AG08396 (cell line): ENCODE data around the gene SYNJ1.
"Not testable (repeated sequence)": the region's sequence is repeated elsewhere in the genome, so short reads cannot be mapped to it uniquely, and the experiment has no call there.

ENCODE experiments used
- DNase-seq: peaks from one replicate; pipeline ENCODE4 v3.0.0; 2012; ENCODE audit warnings: low spot score, mixed read lengths

The SYNJ1 gene

DNA sequence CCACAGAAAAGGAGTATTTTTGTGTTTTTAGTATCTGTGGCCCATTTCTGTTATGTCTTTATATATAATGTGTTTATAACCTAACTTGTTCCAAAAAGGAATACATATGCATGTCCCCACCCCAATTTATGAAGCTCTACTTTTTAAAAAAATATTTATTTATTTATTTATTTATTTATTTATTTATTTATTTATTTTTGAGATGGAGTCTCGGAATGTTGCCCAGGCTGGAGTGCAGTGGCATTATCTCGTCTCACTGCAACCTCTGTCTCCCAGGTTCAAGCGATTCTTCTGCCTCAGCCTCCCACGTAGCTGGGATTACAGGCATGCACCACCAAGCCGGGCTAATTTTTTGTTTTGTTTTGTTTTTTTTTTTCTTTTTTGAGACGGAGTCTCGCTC is 32.3 kb downstream of the SYNJ1 start:
- DNase-seq = not testable (repeated sequence)

GRCh38 chr21:32693581-32693980 is 34.2 kb downstream of the SYNJ1 start:
- DNase-seq = no peak

DNA sequence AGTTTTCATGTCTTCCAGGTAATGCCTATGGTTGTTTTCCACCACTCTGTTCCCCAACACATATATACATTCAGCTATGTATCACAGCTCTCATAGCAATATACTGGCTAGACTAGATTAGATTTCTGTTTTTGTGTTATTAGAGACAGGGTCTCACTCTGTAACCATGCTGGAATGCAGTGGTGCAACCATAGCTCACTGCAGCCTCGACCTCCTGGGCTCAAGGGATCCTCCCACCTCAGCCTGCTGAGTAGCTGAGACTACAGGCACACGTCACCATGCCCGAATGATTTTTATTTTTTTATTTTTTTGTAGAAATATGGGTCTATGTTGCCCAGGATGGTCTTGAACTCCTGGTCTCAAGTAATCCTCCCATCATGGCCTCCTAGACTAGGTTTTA is 37.7 kb downstream of the SYNJ1 start:
- no peak for DNase-seq

DNA sequence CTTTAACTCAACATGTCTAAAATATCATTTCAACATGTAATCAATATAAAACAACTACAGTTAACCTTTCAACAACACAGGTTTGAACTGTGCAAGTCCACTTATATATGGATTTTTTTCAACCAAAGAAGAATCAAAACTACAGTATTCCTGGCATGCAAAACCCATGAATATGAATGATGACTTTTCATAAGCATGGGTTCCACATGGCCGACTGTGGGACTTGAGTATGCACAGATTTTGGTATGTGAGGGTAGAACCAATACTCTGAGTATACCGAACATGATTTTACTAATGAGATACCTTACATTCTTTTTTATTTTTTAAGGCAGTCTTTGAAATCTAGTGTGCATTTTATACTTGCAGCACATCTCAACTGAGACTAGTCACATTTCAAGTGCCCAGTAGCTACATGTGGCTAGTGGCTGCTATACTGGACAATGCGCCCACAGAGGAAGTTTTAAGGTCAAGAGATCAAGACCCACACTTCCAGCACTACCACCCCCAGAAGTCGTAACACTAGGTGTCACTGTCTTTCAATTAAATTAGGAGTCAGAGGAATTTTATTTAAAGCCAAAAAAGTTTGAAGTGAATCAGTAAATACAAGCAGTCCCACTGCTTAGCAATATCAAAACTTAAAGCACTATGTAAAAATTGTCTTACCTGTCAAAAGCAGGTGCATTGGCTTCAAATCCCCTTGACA is 40.0 kb downstream of the SYNJ1 start:
- DNase-seq = no peak

DNA sequence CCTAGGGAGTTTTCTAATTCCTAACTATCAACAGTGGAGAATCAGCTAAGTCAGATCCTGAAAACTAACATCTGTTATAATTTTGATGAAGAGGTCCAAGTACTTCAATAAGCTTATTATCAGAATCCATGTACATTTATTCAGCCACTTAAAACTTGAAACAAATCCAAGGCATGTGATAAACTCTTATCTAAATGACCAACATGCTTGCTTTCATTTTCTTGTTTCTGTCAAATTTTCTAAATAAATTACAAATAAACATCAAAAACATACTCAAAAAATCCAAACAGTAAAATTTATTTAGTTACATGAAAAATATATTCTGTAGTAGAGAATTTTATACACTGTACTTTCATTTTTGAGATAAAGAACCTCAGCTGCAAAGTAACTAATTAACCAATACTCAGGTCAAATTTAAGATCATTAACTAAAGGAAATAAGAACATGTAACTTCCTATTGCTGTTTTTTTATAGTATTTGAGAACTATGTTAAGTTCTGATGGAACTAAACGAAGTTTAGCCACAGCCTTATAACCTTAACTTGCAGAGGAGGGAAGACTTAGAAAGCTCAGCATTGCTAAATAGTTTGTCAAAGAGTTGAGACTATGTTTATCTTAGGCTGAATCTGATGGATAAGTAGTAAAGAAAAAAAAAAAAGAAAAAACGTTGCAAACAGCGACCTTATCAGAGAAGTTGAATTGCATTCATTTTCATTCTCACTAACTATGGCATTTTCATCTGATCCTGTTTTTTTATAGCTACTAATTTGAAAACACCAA is 44.9 kb downstream of the SYNJ1 start:
- DNase-seq = no peak

- DNase-seq = no peak
Measured at GRCh38 chr21:32674731-32675130, 53.1 kb downstream of the SYNJ1 start.

DNA sequence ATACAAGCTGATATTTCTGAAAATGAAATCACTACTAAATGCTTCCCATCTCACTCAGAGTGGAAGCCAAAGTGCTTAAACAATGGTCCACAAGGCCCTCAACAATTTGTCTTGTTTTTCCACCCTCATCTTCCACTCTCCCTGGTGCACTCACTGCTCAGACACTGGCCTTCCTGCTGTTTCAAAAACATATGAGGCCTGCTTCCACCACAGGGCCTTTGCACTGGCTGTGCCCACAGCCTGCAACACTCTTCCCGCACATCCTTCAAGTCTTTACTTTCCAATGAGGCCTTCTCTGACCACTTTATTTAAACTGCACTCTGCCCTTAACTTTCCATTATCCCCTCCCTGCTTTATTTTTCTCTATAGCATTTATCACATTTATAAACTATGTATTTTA is 53.8 kb downstream of the SYNJ1 start:
- no peak for DNase-seq

DNA sequence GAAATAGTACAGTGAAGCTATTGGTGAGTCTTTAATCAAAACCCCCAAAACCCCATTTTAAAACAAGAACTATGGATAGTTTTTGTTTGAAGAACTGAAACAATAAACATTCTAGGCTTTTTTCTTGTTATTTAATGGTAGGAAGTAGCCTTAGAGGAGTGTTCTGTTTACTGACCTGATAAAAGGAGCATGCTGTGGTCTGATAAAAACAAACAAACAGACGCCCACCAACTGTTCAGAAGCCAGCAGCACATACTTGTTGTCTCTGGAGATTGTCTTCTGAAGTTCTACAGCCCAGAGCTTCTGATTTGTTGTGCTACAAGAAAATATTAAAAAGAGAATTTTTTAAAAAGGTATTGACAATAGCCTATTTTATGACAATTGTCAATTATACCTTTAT is 61.6 kb downstream of the SYNJ1 start:
- no peak for DNase-seq

DNA sequence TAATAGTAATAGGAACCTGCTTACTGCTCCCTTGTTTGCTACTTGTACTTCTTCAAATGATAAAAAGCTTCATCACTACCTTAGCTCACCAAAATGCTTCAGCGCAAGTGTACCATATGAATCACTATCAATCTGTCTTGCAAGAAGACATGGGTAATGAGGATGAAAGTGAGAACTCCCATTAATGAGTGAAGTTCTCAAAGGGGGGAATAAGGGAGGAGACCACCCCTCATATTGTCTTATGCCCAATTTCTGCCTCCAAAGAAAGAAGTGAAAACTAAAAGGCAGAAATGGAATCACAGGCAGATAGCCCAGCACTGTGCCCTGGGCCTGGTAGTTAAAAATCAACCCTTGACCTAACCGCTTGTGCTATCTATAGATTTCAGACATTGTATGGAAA is 63.7 kb downstream of the SYNJ1 start:
- not testable (repeated sequence) for DNase-seq

GRCh38 chr21:32661981-32662380 is 65.8 kb downstream of the SYNJ1 start:
- not testable (repeated sequence) for DNase-seq

- DNase-seq = not testable (repeated sequence)
Measured at GRCh38 chr21:32661026-32661782, 66.6 kb downstream of the SYNJ1 start.

GRCh38 chr21:32658524-32658923 is 69.3 kb downstream of the SYNJ1 start:
- DNase-seq = no peak

DNA sequence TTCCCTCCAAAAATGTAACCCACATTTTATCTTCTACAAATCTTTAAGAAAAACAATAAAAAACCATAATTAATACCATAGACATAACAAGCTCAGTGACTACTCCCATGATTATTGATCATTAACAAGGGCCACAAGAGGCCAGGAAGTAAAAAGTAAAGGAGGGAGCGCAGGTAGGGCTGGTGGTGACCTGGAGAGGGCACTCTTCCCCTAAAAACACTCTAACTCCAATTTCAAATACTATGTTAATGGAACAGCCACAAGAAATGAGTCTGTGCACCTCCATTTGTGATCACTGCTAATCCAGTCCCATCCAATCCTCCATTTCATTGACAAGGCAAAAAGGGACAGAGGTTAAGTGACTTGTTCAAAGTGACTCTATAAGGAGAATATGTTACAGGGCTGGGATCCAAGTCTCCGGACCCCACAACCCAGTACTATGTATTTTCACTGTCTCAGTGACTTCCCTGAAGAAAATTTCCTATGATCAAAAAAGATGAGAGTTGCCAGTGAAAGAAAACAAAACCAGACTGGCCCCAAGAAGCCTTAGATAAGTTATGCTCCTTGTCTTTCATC is 74.4 kb downstream of the SYNJ1 start:
- DNase-seq = peak; percentile 31

DNA sequence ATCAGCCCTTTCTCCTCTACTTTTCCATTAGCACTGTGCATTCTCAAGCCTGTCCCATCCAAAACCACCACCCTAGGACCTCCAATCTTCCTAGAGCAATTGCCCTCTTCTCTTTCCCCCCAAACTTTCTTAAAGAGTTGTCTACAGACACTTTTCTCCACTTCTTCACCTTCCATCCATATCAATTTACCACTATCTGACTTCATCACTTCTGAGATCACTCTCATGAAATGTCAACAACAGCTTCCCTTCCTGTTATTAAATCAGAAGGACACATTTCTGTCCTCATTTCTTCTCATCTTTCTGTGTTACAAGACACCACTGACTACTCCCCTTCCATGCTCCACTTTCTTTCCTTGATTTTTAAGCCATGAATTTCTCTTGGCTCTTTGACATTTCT is 79.6 kb downstream of the SYNJ1 start:
- DNase-seq = no peak

DNA sequence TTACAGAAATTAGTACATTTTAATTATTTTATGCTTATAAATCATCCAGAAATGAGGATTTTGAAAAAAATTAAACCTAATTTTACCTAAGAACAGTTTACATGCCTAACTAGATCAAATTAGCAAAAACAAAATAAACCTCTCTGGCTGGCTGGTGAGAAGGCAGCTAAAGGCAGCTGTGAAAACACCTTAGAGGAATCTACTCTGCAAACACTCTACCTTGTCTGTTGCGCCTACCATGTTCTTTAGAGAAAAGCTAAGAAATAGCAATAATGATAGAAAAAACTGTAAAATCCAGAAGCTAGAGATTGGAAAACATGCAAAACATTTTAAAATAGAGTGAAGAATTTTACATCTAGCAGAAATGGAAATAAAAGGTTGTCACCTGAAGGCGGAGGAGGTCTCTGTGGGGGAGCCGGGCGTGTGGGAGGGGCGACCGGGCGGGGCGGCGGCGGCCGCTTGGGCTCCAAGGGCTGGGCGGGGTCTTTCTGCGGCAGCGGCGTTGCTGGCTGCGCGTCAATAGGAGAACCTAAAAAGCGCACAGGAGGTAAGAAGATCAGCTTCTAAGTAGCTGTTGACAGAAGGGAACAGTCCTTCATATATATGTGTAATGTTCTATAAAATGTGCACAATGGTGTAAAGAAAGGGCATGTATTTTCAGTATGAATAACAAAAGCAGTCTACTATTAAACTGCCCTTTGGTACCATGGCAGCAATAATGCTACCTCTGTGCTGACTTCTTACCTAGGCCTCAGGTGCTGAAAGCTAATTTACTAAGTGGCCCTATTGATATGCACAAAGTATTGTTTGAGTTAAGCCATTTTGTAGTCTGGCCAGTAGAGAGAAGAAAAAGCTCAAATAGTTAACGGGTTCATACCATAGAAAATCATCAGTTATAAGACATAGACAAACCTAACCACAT is 82.3 kb downstream of the SYNJ1 start:
- DNase-seq = no peak

- no peak for DNase-seq
Measured at GRCh38 chr21:32641710-32642698, 85.8 kb downstream of the SYNJ1 start.

GRCh38 chr21:32626621-32627196 is 101.1 kb downstream of the SYNJ1 start:
- no peak for DNase-seq

- not testable (repeated sequence) for DNase-seq
Measured at GRCh38 chr21:32618218-32618617, 109.6 kb downstream of the SYNJ1 start.

DNA sequence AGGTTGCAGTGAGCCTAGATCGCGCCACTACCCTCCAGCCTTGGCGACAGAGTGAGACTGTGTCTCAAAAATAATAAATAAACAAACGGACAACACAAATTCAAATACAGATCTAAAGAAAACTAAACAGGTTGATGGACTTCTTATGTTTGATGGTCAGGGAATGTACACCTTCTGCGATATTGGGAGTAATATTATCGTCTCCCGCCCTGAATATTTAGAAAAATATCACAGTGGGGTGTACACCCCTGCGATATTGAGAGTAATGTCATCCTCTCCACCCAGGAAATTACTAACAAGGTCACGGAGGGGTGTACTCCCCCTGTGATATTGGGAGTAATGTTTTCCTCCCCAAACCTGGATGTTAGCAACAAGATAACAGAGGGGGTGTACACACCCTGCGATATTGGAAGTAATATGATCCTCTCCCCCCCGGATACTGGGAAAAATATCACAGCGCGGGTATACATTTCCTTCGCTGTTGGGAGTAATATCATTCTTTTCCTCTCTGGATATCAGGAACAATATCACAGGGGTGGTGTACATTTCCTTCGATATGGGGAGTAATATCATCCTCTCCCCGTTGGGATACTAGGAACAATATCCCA is 114.3 kb downstream of the SYNJ1 start:
- DNase-seq = no peak
